ENCODE data around the gene LCA5.

DNA sequence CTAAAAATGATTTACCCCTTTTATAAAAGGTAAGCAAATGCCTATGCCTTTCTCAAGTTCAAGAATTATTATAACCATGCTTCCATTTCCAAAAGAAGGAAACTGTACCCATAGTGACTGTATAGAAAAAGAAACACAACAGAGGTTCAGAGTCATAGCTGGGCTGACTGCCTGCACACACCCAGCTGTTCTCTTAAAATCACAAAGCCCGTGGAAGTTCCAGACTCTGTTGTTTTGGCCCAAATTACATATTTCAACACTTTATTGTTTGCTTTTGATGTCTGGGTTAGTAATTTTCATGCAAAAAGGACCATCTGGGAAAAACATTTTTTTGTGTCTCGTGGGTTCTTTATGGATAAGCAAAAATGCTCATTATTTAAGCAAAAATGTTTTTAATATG is 99.2 kb downstream of the LCA5 start:
- TF ChIP-seq, protein P1, sequence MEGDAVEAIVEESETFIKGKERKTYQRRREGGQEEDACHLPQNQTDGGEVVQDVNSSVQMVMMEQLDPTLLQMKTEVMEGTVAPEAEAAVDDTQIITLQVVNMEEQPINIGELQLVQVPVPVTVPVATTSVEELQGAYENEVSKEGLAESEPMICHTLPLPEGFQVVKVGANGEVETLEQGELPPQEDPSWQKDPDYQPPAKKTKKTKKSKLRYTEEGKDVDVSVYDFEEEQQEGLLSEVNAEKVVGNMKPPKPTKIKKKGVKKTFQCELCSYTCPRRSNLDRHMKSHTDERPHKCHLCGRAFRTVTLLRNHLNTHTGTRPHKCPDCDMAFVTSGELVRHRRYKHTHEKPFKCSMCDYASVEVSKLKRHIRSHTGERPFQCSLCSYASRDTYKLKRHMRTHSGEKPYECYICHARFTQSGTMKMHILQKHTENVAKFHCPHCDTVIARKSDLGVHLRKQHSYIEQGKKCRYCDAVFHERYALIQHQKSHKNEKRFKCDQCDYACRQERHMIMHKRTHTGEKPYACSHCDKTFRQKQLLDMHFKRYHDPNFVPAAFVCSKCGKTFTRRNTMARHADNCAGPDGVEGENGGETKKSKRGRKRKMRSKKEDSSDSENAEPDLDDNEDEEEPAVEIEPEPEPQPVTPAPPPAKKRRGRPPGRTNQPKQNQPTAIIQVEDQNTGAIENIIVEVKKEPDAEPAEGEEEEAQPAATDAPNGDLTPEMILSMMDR (IDR thresholded peaks at IDR 0.05) = no peak
- no peak for TF ChIP-seq EZH2 (IDR thresholded peaks at IDR 0.05; ENCODE audit: borderline replicate concordance, insufficient read depth, low read depth, low read length, poor library complexity, severe bottlenecking)

Measured in B cell (primary cell).